Gastroesophageal sphincter (tissue), 3 donors: ENCODE data around the gene ZFYVE9.

ENCODE experiments used
- CTCF ChIP-seq, 4 experiments: fragments of 200-600 bp in 2 of 4; fragments of 450-650 bp in 2 of 4; sonication (generic) in 1 of 4; IDR thresholded peaks; one replicate each; pipeline ENCODE4 v1.5.1; 2017 to 2019; ENCODE audit warnings: antibody characterized with exemption in 4 of 4, mild to moderate bottlenecking in 2 of 4, moderate library complexity in 2 of 4
- EP300 ChIP-seq: sonication (generic); formaldehyde crosslinking; IDR thresholded peaks from one replicate; pipeline ENCODE4 v1.6.1; 2017; ENCODE audit warnings: antibody characterized with exemption, mild to moderate bottlenecking
- POLR2A ChIP-seq, 2 donors: fragments of 450-650 bp; IDR thresholded peaks; one replicate each; pipeline ENCODE4 v1.6.1; 2017; ENCODE audit warnings: antibody characterized with exemption in 2 of 2, mild to moderate bottlenecking in 2 of 2, moderate library complexity in 1 of 2
- POLR2AphosphoS5 ChIP-seq: sonication (generic); formaldehyde crosslinking; IDR thresholded peaks from one replicate; pipeline ENCODE4 v1.6.1; 2017; ENCODE audit warnings: antibody characterized with exemption

GRCh38 chr1:52111492-52111891 is 30.4 kb upstream of the ZFYVE9 start:
- TF ChIP-seq CTCF (IDR thresholded peaks at IDR 0.05), result no peak
- no peak for TF ChIP-seq EP300
- no peak for TF ChIP-seq POLR2A (IDR thresholded peaks at IDR 0.05)
- TF ChIP-seq POLR2AphosphoS5, result no peak
